ENCODE measurements around the gene GARIN5B. TPM values are rescaled to one million over a fixed set of nuclear protein-coding genes. Genes with fewer than 3 reads are reported as not detected.
A peak's percentile ranks its signal among the peaks of the same experiment; 100 is the strongest.

GARIN5B gene
- total RNA-seq, 1 experiment from 2014 or later = not detected

- intact Hi-C loops (cut with micrococcal nuclease) = no loop called here
- Mint-ChIP-seq H3K36me3 (ENCODE audit: insufficient read depth, unreplicated experiment) (peaks cover 77% of the 10 kb centered on the region), H3K9me3 (ENCODE audit: unreplicated experiment) (no peaks in the 10 kb centered on the region), H3K4me3 (ENCODE audit: unreplicated experiment) (peak overlapping the region; percentile 89), H3K4me1 (ENCODE audit: insufficient read depth, unreplicated experiment) (peaks cover 26% of the 10 kb centered on the region), H3K27me3 (ENCODE audit: insufficient read depth, unreplicated experiment) (no peaks in the 10 kb centered on the region), H3K27ac (ENCODE audit: low read depth, unreplicated experiment) (peak overlapping the region; percentile 93)
- ChIA-PET CTCF (interaction anchor here (0.6 to 2.2 kb wide), 13 partner anchors 10 to 244 kb away, joined by 3 to 13 read pairs (median 4); no protein-coding TSS in a partner anchor), POLR2A (interaction anchor here (0.6 to 7.2 kb wide), 10 partner anchors 12 to 255 kb away, joined by 3 to 98 read pairs (median 4); partner anchors contain the start of genes ISOC2, KMT5C and UBE2S)
- no peak for TF ChIP-seq CTCF (IDR thresholded peaks at IDR 0.05; ENCODE audit: unreplicated experiment)
- no TSS peak for BruUV-seq (replicated peaks)
- no peak for DNase-seq (ENCODE audit: unreplicated experiment)
Observed at GRCh38 chr19:55387736-55388497, 24.9 kb upstream of the GARIN5B start.

GRCh38 chr19:55386493-55386971, 23.5 kb upstream of the GARIN5B start:
- POLR2A ChIA-PET = interaction anchor here (0.7 to 7.2 kb wide), 9 partner anchors 13 to 94 kb away, joined by 3 to 98 read pairs (median 4); partner anchors contain the start of genes KMT5C and UBE2S
- CTCF ChIA-PET = interaction anchor here (0.6 to 2.2 kb wide), 7 partner anchors 9 to 101 kb away, joined by 3 to 13 read pairs (median 4); no protein-coding TSS in a partner anchor

GRCh38 chr19:55385724-55386492, 22.8 kb upstream of the GARIN5B start, which contains the start of gene RPL28:
TSS of gene RPL28 (plus strand) at chr19:55385932. CDS start at chr19:55386358, 426 bp downstream.
- intact Hi-C loops (cut with micrococcal nuclease) = loop anchor here (1.0 to 2.0 kb wide), 4 partner anchors 47 to 93 kb away; partner anchors contain the start of gene KMT5C
- peaks cover 65% of the 10 kb centered on the region for H3K36me3 Mint-ChIP-seq (ENCODE audit: insufficient read depth, unreplicated experiment)
- no peak for TF ChIP-seq CTCF (IDR thresholded peaks at IDR 0.05; ENCODE audit: unreplicated experiment)

More at GRCh38 chr19:55386493-55386971, 23.5 kb upstream of the GARIN5B start:
- H3K9me3 Mint-ChIP-seq (ENCODE audit: unreplicated experiment) = no peaks in the 10 kb centered on the region
- peak overlapping the region; percentile 89 for H3K4me3 Mint-ChIP-seq (ENCODE audit: unreplicated experiment)
- peak overlapping the region; percentile 93 for H3K27ac Mint-ChIP-seq (ENCODE audit: low read depth, unreplicated experiment)
- no peak for DNase-seq (ENCODE audit: unreplicated experiment)
- H3K4me1 Mint-ChIP-seq (ENCODE audit: insufficient read depth, unreplicated experiment) = peaks cover 40% of the 10 kb centered on the region
- H3K27me3 Mint-ChIP-seq (ENCODE audit: insufficient read depth, unreplicated experiment) = no peaks in the 10 kb centered on the region
- intact Hi-C loops (cut with micrococcal nuclease) = no loop called here
- no peak for TF ChIP-seq CTCF (IDR thresholded peaks at IDR 0.05; ENCODE audit: unreplicated experiment)
- BruUV-seq (replicated peaks) = no TSS peak
- peaks cover 69% of the 10 kb centered on the region for H3K36me3 Mint-ChIP-seq (ENCODE audit: insufficient read depth, unreplicated experiment)

More at GRCh38 chr19:55385724-55386492, 22.8 kb upstream of the GARIN5B start, which contains the start of gene RPL28:
- H3K27ac Mint-ChIP-seq (ENCODE audit: low read depth, unreplicated experiment) = peak within 1 kb of the TSS; percentile 93
- no peaks in the 10 kb centered on the region for H3K9me3 Mint-ChIP-seq (ENCODE audit: unreplicated experiment)
- ChIA-PET CTCF (interaction anchor here (0.6 to 2.2 kb wide), 3 partner anchors 17 to 101 kb away, joined by 3 to 13 read pairs (median 4); no protein-coding TSS in a partner anchor), POLR2A (interaction anchor here (0.7 to 7.2 kb wide), 9 partner anchors 14 to 94 kb away, joined by 3 to 98 read pairs (median 4); partner anchors contain the start of genes KMT5C and UBE2S)
- DNase-seq (ENCODE audit: unreplicated experiment) = peak; percentile 99
- TSS peak; percentile 69 for BruUV-seq (replicated peaks)
- H3K4me1 Mint-ChIP-seq (ENCODE audit: insufficient read depth, unreplicated experiment) = peaks cover 42% of the 10 kb centered on the region
- H3K27me3 Mint-ChIP-seq (ENCODE audit: insufficient read depth, unreplicated experiment) = no peaks in the 10 kb centered on the region
- H3K4me3 Mint-ChIP-seq (ENCODE audit: unreplicated experiment) = peak within 1 kb of the TSS; percentile 89
